Sigmoid colon (tissue), 7 donors: ENCODE results near the gene GKN1. TPM values are rescaled to one million over a fixed set of nuclear protein-coding genes. Genes with fewer than 3 reads are reported as not detected.

Experiments used
- DNase-seq: peaks from one replicate; pipeline ENCODE4 v3.0.0-alpha.2; 2019
- H3K27ac ChIP-seq, 4 donors: fragments of 200-600 bp; sonication (generic); one replicate each; pipeline ENCODE4 v1.5.1; 2016 to 2019; ENCODE audit warnings: mild to moderate bottlenecking in 1 of 4
- H3K27me3 ChIP-seq, 3 donors: fragments of 200-600 bp; sonication (generic); one replicate each; pipeline ENCODE4 v1.5.1; 2019; ENCODE audit warnings: mild to moderate bottlenecking in 1 of 3
- H3K36me3 ChIP-seq, 4 donors: fragments of 200-600 bp; sonication (generic); one replicate each; pipeline ENCODE4 v1.5.1; 2016 to 2019
- H3K4me1 ChIP-seq, 4 donors: fragments of 200-600 bp; sonication (generic); one replicate each; pipeline ENCODE4 v1.5.1; 2017 to 2019
- H3K4me3 ChIP-seq, 4 donors: fragments of 200-600 bp; sonication (generic); one replicate each; pipeline ENCODE4 v1.5.1; 2017 to 2019; ENCODE audit warnings: mild to moderate bottlenecking in 2 of 4, moderate library complexity in 1 of 4
- H3K9me3 ChIP-seq, 4 donors: fragments of 200-600 bp in 3 of 4; sonication (generic) in 3 of 4; one replicate each; pipeline versions ENCODE4 v1.5.1 to v1.6.1; 2013 to 2019
- CTCF ChIP-seq, 4 experiments: fragments of 450-650 bp in 3 of 4; fragments of 200-600 bp in 1 of 4; IDR thresholded peaks; one replicate each; pipeline ENCODE4 v1.5.1; 2016 to 2019; ENCODE audit warnings: antibody characterized with exemption in 4 of 4, mild to moderate bottlenecking in 3 of 4, moderate library complexity in 2 of 4
- EP300 ChIP-seq, 4 donors: sonication (generic); formaldehyde crosslinking; IDR thresholded peaks; one replicate each; pipeline ENCODE4 v1.6.1; 2017; ENCODE audit warnings: antibody characterized with exemption in 4 of 4
- POLR2A ChIP-seq, 2 donors: fragments of 450-650 bp; IDR thresholded peaks; one replicate each; pipeline ENCODE4 v1.6.1; 2016; ENCODE audit warnings: antibody characterized with exemption in 2 of 2, mild to moderate bottlenecking in 2 of 2, moderate library complexity in 2 of 2
- POLR2AphosphoS5 ChIP-seq, 4 donors: sonication (generic); formaldehyde crosslinking; IDR thresholded peaks; one replicate each; pipeline ENCODE4 v1.6.1; 2017; ENCODE audit warnings: antibody characterized with exemption in 4 of 4
- WGBS, 2 donors: extraction: QIAGEN DNeasy Blood & Tissue Kit; methylation state at CpG; one replicate each; pipeline ENCODE4 v1.1.7; 2013; 5-methylcytosine and 5-hydroxymethylcytosine counted together
- intact Hi-C: fragments of 100-400 bp; cut with DNase I; formaldehyde crosslinking; loops from one replicate; pipeline ENCODE4 v1.15.1; 2023
- polyA plus RNA-seq, 3 donors: library from polyadenylated mRNA; stranded (reverse); fragments of 200-250 nt; gene quantifications; one replicate each; pipeline ENCODE4 v1.2.3, GENCODE V29; 2013
- total RNA-seq, 4 donors: library from RNA; depleted of rRNA; stranded (reverse); fragments of >200 nt; gene quantifications; one replicate each; pipeline ENCODE4 v1.1.0, GENCODE V29; 2016
- donor health status: healthy with polysubstance abuse.
- donor health status: Bipolar disorder and iron deficiency.
- donor health status: healthy.

The GKN1 gene
- total and polyA plus RNA-seq, 7 donors, result 78.7 TPM; not detected in 6

GRCh38 chr2:68970566-68971265 lies 3.7 kb upstream of the GKN1 start:
- H3K27ac ChIP-seq, result no peak overlapping the region
- TF ChIP-seq POLR2A (IDR thresholded peaks at IDR 0.05), result no peak
- no peak for TF ChIP-seq POLR2AphosphoS5 (IDR thresholded peaks at IDR 0.05)
- no peak for TF ChIP-seq CTCF (IDR thresholded peaks at IDR 0.05)
- no peak for TF ChIP-seq EP300 (IDR thresholded peaks at IDR 0.05)
- H3K36me3 ChIP-seq, result no peaks in the 10 kb centered on the region
- no peak for DNase-seq
- 88 to 90% methylated on average over 8 of the region's 8 CpGs for WGBS, 2 donors
- intact Hi-C loops, result no loop called here
- H3K27me3 ChIP-seq, result no peaks in the 10 kb centered on the region
- no peak overlapping the region for H3K4me3 ChIP-seq
- H3K9me3 ChIP-seq, result no peaks in the 10 kb centered on the region
- peaks cover 0 to 19% (median 3%) of the 10 kb centered on the region in 4 donors for H3K4me1 ChIP-seq

DNA sequence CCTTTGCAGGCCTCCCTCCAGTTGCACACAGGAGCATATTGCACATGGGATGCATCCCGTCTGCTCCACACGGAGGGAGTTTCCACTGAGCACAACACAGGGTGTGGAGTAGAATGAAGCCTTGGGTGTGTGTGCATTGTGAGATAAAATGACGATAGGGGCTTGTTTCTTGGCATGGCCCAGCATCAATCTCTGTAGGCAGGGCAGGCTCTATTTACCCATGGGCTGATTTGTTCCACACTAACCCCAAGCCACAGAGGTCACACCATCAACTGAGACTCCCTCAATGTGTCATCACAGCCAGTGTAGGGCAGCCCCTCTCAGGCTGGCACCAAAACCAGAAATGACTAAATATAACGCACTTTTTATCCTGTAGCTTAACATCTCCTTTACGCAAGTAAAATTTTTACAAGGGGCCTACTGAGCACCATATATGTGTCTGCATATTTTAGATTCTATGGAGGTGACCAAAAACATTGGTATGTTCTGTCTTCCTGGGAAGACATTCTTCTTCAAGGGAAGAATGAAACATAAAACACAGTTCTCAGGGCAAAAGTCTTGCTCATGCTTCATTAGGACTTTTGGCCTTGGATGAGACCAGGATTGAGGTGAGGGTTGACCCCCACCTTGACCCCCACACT lies 2.7 kb upstream of the GKN1 start:
- WGBS, 2 donors, result 53 to 72% methylated on average over 5 of the region's 5 CpGs
- Histone ChIP-seq H3K27me3 (no peaks in the 10 kb centered on the region), H3K4me3 (no peak overlapping the region), H3K9me3 (no peaks in the 10 kb centered on the region), H3K27ac (no peak overlapping the region), H3K4me1 (peaks cover 0 to 19% (median 3%) of the 10 kb centered on the region in 4 donors), H3K36me3 (no peaks in the 10 kb centered on the region)
- DNase-seq, result no peak
- intact Hi-C loops, result no loop called here
- TF ChIP-seq POLR2A (IDR thresholded peaks at IDR 0.05) (no peak), CTCF (IDR thresholded peaks at IDR 0.05) (no peak), EP300 (IDR thresholded peaks at IDR 0.05) (no peak), POLR2AphosphoS5 (IDR thresholded peaks at IDR 0.05) (no peak)

DNA sequence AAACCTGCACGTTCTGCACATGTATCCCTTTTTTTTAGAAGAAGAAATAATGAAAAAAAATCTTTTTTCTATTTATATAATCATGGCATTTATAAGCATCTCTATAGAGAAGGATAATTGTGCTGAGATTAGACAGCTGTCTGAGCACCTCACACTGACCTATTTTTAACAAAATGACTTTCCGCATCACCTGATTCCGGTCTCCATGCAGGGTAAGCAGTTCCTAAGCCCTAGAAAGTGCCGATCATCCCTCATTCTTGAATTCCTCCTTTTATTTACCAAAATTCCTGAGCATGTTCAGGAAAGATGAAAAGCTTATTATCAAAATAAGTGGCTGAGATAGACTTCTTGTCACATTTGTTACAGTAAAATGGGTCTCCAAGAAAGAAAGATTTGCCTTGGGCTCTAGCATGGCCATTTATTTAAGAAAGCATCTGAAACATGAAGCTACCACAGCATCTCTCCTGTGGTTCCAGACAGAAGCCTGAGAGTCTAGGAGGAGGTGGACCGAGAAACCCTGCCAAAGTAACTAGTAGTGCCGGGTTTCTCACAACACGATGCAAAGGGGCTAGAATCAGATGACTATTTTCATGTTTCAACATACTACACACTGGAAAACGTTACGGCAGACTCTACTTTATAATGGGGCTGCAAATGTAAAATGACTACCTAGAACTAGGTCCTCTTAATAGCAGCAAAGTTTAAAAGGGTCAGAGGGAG lies 670 bp downstream of the GKN1 start:
- H3K36me3 ChIP-seq, result no peaks in the 10 kb centered on the region
- WGBS, 2 donors, result 72 to 79% methylated on average over 9 of the region's 9 CpGs
- H3K4me1 ChIP-seq, result peaks cover 0 to 19% (median 3%) of the 10 kb centered on the region in 4 donors
- intact Hi-C loops, result no loop called here
- DNase-seq, result no peak
- no peak overlapping the region for H3K4me3 ChIP-seq
- TF ChIP-seq POLR2AphosphoS5 (IDR thresholded peaks at IDR 0.05), result no peak
- TF ChIP-seq EP300 (IDR thresholded peaks at IDR 0.05), result no peak
- TF ChIP-seq POLR2A (IDR thresholded peaks at IDR 0.05), result no peak
- no peak for TF ChIP-seq CTCF (IDR thresholded peaks at IDR 0.05)
- H3K27ac ChIP-seq, result no peak overlapping the region
- no peaks in the 10 kb centered on the region for H3K9me3 ChIP-seq
- H3K27me3 ChIP-seq, result no peaks in the 10 kb centered on the region

- TF ChIP-seq CTCF (IDR thresholded peaks at IDR 0.05) (no peak), EP300 (IDR thresholded peaks at IDR 0.05) (no peak), POLR2A (IDR thresholded peaks at IDR 0.05) (no peak), POLR2AphosphoS5 (IDR thresholded peaks at IDR 0.05) (no peak)
- Histone ChIP-seq H3K36me3 (no peaks in the 10 kb centered on the region), H3K4me3 (no peak overlapping the region), H3K27ac (no peak overlapping the region), H3K9me3 (no peaks in the 10 kb centered on the region), H3K27me3 (no peaks in the 10 kb centered on the region), H3K4me1 (peaks cover 0 to 18% (median 3%) of the 10 kb centered on the region in 4 donors)
- 80 to 89% methylated on average over 2 of the region's 2 CpGs for WGBS, 2 donors
- intact Hi-C loops, result no loop called here
- DNase-seq, result no peak
Observed at GRCh38 chr2:68975844-68976243, 1.4 kb downstream of the GKN1 start.
